ENCODE results near the gene NRROS. TPM values are rescaled to one million over a fixed set of nuclear protein-coding genes. Genes with fewer than 3 reads are reported as not detected.

Gene NRROS
- total and polyA plus RNA-seq, 2 of the 4 experiments (the other 2 are of a cell fraction): 0.10 TPM; not detected in 1

GRCh38 chr3:196617256-196617655, 22.2 kb upstream of the NRROS start:
- Histone ChIP-seq H3K56ac (ENCODE audit: extremely low read depth, insufficient read depth, low read length) (no peak overlapping the region), H4K91ac (ENCODE audit: insufficient read depth, low read depth, low read length) (no peak overlapping the region), H3K4me3 (ENCODE audit: insufficient read depth, low read depth, low read length) (no peak overlapping the region), H2BK20ac (ENCODE audit: low read depth, low read length) (no peak overlapping the region), H2AK9ac (replicated peaks; ENCODE audit: low read depth, low read length, poor library complexity) (no peak overlapping the region), H3K79me1 (ENCODE audit: low read depth in 1 of 2, low read length in 2 of 2) (no peaks in the 10 kb centered on the region), H4K5ac (ENCODE audit: low read depth, low read length) (no peak overlapping the region), H4K20me1 (ENCODE audit: insufficient read depth, low read length) (no peaks in the 10 kb centered on the region), H3K9me3 (ENCODE audit: control insufficient read depth, insufficient read depth, low read length) (no peaks in the 10 kb centered on the region), H3K18ac (ENCODE audit: low read depth, low read length) (no peak overlapping the region), H2BK15ac (ENCODE audit: low read depth, low read length) (no peak overlapping the region), H3K23ac (ENCODE audit: low read depth, low read length) (no peak overlapping the region), H3K4ac (ENCODE audit: low read depth, low read length) (no peak overlapping the region), H2BK120ac (ENCODE audit: low read depth, low read length) (no peak overlapping the region), H3K9ac (ENCODE audit: low read depth, low read length) (no peak overlapping the region), H3K4me2 (ENCODE audit: low read depth, low read length) (no peak overlapping the region), H3K9me1 (ENCODE audit: insufficient read depth, low read length) (no peaks in the 10 kb centered on the region), H3K14ac (replicated peaks; ENCODE audit: low read depth, low read length) (no peak overlapping the region), H2AK5ac (ENCODE audit: low read depth, low read length) (no peak overlapping the region), H3K27ac (ENCODE audit: insufficient read depth, low read length) (no peak overlapping the region), H2AFZ (replicated peaks; ENCODE audit: low read length, poor library complexity) (no peak overlapping the region), H3K4me1 (ENCODE audit: control insufficient read depth, insufficient read depth, low read length) (no peaks in the 10 kb centered on the region), H3K36me3 (ENCODE audit: control insufficient read depth, insufficient read depth, low read length) (no peaks in the 10 kb centered on the region), H2BK5ac (ENCODE audit: low read depth, low read length, poor library complexity, severe bottlenecking) (no peak overlapping the region), H4K8ac (ENCODE audit: low read depth in 2 of 2, low read length in 2 of 2) (no peak overlapping the region), H3K27me3 (ENCODE audit: control insufficient read depth, insufficient read depth, low read length) (no peaks in the 10 kb centered on the region)
- TF ChIP-seq FOS (IDR thresholded peaks at IDR 0.05; ENCODE audit: low read depth, low read length) (no peak), RCOR1 (IDR thresholded peaks at IDR 0.05; ENCODE audit: insufficient replicate concordance, low read length) (no peak), CEBPB (IDR thresholded peaks at IDR 0.05; ENCODE audit: low read depth, low read length) (no peak), RFX5 (IDR thresholded peaks at IDR 0.05; ENCODE audit: low read depth, low read length) (no peak), SMC3 (IDR thresholded peaks at IDR 0.05; ENCODE audit: low read depth, low read length) (no peak)
- ChIA-PET POLR2A (ENCODE audit: unreplicated experiment) (no interaction called here), CTCF (no interaction called here)
- in situ Hi-C loops (cut with MboI; ENCODE audit: low sequenced_read_pairs): loop anchor here (25.0 kb wide), 1 partner anchor 345 kb away; the partner anchor contains the start of gene PIGZ
- DNase-seq (no peak), ATAC-seq (ENCODE audit: low read depth) (no peak)
- intact Hi-C loops (cut with micrococcal nuclease): no loop called here
- no TSS peak for BruUV-seq (replicated peaks)
- dilution Hi-C loops (cut with HindIII; ENCODE audit: low sequenced_read_pairs, unreplicated experiment): no loop called here
- WGBS, 2 experiments (ENCODE audit: extremely low coverage in 2 of 2, insufficient read length in 1 of 2): no CpG with 5 or more reads among the region's 5 CpGs

Measured in IMR-90 (cell line).